ENCODE data around the gene MUC4. TPM values are rescaled to one million over a fixed set of nuclear protein-coding genes. Genes with fewer than 3 reads are reported as not detected.

MUC4 gene
- total and polyA plus RNA-seq, 10 of the 15 experiments (the other 5 are each of a cell fraction or from before 2014, with no cell fraction given), result 0.02 to 0.46 (median 0.27) TPM; not detected in 4

DNA sequence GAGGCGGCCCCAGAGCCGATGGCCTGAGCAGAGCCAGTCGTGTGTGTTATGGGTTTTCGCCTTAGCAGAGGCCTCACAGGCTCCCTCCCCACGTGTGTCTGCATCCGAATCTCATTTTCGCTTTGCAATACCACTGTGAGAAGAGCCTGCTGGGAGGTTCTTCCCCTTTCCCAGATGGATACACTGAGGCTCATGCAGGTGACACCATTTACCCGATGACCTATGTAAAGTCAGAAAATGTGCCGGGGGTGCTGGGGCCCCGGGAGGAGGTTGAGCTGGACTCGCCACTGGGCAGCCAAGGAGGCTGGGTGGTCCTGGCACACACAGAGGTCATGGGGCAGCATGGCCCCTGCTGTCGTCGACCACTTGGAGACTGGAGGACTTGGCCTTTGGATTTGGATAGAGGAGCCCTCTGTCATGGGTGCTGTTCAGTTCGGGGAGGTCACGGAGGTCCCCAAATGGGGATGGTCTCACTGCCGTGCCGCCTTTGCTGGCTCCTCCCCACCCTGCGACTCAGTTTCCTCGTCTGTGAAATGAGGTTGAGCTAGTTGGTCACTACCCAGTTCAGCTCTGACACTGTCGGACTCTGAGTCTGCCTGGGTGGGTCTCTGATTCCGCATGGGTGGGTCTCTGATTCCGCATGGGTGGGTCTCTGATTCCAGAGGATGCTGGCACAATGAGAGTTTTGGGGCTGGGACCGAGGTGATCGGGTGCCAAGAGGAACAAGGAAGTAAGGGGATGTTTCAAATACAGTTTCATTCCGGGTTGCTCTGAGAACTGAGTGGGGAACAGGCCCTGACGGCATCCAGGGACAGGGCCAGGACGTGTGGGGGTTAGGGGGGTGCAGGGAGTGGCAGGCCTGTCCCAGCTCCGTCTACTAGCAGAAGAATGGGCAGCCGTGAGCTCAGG is 23.2 kb upstream of the MUC4 start:
- in situ Hi-C loops (cut with MboI), result loop anchor here (5.0 kb wide), 1 partner anchor 78 kb away; no protein-coding TSS in a partner anchor
- Histone ChIP-seq H3K36me3 (ENCODE audit: control insufficient read depth in 2 of 2, insufficient read depth in 2 of 2, low read length in 1 of 2) (no peaks in the 10 kb centered on the region), H4K20me1 (ENCODE audit: control insufficient read depth, insufficient read depth) (no peaks in the 10 kb centered on the region), H3K79me2 (ENCODE audit: control insufficient read depth, insufficient read depth, low read length) (no peaks in the 10 kb centered on the region), H3K27ac (ENCODE audit: control insufficient read depth, insufficient read depth) (no peak overlapping the region), H3K9me3 (replicated peaks; ENCODE audit: control insufficient read depth, insufficient read depth, low read length) (no peaks in the 10 kb centered on the region; the same call in 2 of the 3 replicates), H3K9ac (ENCODE audit: control insufficient read depth, insufficient read depth, low read length) (no peak overlapping the region), H3K4me1 (ENCODE audit: control insufficient read depth, insufficient read depth, low read length) (peaks cover 10% of the 10 kb centered on the region), H2AFZ (ENCODE audit: control insufficient read depth, low read depth, low read length) (no peak overlapping the region), H3K27me3 (replicated peaks in 1 of 2; ENCODE audit: control insufficient read depth in 2 of 2, insufficient read depth in 2 of 2, low read length in 1 of 2) (no peaks in the 10 kb centered on the region; a peak in 2 of 4 replicates), H3K4me3 (no peak overlapping the region), H3K4me2 (ENCODE audit: control insufficient read depth, insufficient read depth) (no peak overlapping the region)
- DNase-seq (ENCODE audit: low read depth, low spot score) (no peak), ATAC-seq (no peak), FAIRE-seq (no peak)
- SMC1A ChIA-PET (ENCODE audit: uncharacterized antibody, unreplicated experiment), result interaction anchor here (1.4 kb wide), 1 partner anchor 15 kb away, joined by 4 read pairs; no protein-coding TSS in a partner anchor
- RAD21 ChIA-PET (ENCODE audit: unreplicated experiment), result no interaction called here
- TF ChIP-seq EP300 (IDR thresholded peaks at IDR 0.05; ENCODE audit: borderline replicate concordance in 1 of 2, control insufficient read depth in 1 of 2, low read depth in 2 of 2, low read length in 2 of 2) (no peak), LARP7 (IDR thresholded peaks at IDR 0.05) (no peak), ESRRA (IDR thresholded peaks at IDR 0.05; ENCODE audit: low read length) (no peak), ZNF24 (IDR thresholded peaks at IDR 0.05) (no peak), RBBP5 (conservative IDR thresholded peaks at IDR 0.05) (no peak), WRNIP1 (IDR thresholded peaks at IDR 0.05; ENCODE audit: borderline replicate concordance, low read depth, low read length) (no peak), POLR2AphosphoS2 (IDR thresholded peaks at IDR 0.05; ENCODE audit: low read depth, low read length) (no peak), NR2C2 (IDR thresholded peaks at IDR 0.05; ENCODE audit: borderline replicate concordance, control insufficient read depth, insufficient read length, low read depth) (no peak), EZH2 (IDR thresholded peaks at IDR 0.05; ENCODE audit: borderline replicate concordance, control insufficient read depth, low read depth, low read length) (no peak)
- TF ChIP-seq, protein P1, sequence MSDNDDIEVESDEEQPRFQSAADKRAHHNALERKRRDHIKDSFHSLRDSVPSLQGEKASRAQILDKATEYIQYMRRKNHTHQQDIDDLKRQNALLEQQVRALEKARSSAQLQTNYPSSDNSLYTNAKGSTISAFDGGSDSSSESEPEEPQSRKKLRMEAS (IDR thresholded peaks at IDR 0.05; ENCODE audit: low read depth, low read length), result no peak
- TF ChIP-seq, protein P2, sequence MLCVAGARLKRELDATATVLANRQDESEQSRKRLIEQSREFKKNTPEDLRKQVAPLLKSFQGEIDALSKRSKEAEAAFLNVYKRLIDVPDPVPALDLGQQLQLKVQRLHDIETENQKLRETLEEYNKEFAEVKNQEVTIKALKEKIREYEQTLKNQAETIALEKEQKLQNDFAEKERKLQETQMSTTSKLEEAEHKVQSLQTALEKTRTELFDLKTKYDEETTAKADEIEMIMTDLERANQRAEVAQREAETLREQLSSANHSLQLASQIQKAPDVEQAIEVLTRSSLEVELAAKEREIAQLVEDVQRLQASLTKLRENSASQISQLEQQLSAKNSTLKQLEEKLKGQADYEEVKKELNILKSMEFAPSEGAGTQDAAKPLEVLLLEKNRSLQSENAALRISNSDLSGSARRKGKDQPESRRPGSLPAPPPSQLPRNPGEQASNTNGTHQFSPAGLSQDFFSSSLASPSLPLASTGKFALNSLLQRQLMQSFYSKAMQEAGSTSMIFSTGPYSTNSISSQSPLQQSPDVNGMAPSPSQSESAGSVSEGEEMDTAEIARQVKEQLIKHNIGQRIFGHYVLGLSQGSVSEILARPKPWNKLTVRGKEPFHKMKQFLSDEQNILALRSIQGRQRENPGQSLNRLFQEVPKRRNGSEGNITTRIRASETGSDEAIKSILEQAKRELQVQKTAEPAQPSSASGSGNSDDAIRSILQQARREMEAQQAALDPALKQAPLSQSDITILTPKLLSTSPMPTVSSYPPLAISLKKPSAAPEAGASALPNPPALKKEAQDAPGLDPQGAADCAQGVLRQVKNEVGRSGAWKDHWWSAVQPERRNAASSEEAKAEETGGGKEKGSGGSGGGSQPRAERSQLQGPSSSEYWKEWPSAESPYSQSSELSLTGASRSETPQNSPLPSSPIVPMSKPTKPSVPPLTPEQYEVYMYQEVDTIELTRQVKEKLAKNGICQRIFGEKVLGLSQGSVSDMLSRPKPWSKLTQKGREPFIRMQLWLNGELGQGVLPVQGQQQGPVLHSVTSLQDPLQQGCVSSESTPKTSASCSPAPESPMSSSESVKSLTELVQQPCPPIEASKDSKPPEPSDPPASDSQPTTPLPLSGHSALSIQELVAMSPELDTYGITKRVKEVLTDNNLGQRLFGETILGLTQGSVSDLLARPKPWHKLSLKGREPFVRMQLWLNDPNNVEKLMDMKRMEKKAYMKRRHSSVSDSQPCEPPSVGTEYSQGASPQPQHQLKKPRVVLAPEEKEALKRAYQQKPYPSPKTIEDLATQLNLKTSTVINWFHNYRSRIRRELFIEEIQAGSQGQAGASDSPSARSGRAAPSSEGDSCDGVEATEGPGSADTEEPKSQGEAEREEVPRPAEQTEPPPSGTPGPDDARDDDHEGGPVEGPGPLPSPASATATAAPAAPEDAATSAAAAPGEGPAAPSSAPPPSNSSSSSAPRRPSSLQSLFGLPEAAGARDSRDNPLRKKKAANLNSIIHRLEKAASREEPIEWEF (IDR thresholded peaks at IDR 0.05; ENCODE audit: insufficient replicate concordance, low read depth, low read length), result no peak
- WGBS (ENCODE audit: insufficient coverage, insufficient replicate concordance, low lambda C conversion rate, missing lambda C conversion rate), result 58% methylated on average over 28 of the region's 29 CpGs
- POLR2A ChIA-PET, result interaction anchor here (0.6 kb wide), 1 partner anchor 8 kb away, joined by 5 read pairs; no protein-coding TSS in a partner anchor
- CTCF ChIA-PET, result no interaction called here
- intact Hi-C loops (cut with micrococcal nuclease; ENCODE audit: unreplicated experiment), result no loop called here
- no TSS peak for BruUV-seq (replicated peaks)

Data from GM12878 (cell line).